Neural cell (in vitro differentiated cells): ENCODE measurements around the gene ALOX5AP.

Source experiments
- EP300 ChIP-seq: fragments of 450-650 bp; conservative IDR thresholded peaks from 2 replicates; pipeline ENCODE4 v1.6.1; 2014; ENCODE audit warnings: antibody characterized with exemption, mild to moderate bottlenecking, moderate library complexity; ENCODE audit not compliant: poor library complexity, severe bottlenecking
- EZH2 ChIP-seq: fragments of 200-600, 300-800 bp; shearing (Covaris generic), sonication (generic); IDR thresholded peaks from 2 replicates; pipeline ENCODE4 v1.6.1; 2014; ENCODE audit warnings: antibody characterized with exemption, low read length, borderline replicate concordance, mild to moderate bottlenecking; ENCODE audit not compliant: insufficient read depth, poor library complexity, severe bottlenecking
- POLR2AphosphoS5 ChIP-seq: IDR thresholded peaks from 2 replicates; pipeline ENCODE4 v1.6.1; 2012
- TF ChIP-seq, protein P1 (sequence below): fragments of 450-650 bp; IDR thresholded peaks from 2 replicates; pipeline ENCODE4 v1.5.1; 2014; ENCODE audit warnings: antibody characterized with exemption, mild to moderate bottlenecking, moderate library complexity; ENCODE audit not compliant: poor library complexity, severe bottlenecking

- TF ChIP-seq, protein P1, sequence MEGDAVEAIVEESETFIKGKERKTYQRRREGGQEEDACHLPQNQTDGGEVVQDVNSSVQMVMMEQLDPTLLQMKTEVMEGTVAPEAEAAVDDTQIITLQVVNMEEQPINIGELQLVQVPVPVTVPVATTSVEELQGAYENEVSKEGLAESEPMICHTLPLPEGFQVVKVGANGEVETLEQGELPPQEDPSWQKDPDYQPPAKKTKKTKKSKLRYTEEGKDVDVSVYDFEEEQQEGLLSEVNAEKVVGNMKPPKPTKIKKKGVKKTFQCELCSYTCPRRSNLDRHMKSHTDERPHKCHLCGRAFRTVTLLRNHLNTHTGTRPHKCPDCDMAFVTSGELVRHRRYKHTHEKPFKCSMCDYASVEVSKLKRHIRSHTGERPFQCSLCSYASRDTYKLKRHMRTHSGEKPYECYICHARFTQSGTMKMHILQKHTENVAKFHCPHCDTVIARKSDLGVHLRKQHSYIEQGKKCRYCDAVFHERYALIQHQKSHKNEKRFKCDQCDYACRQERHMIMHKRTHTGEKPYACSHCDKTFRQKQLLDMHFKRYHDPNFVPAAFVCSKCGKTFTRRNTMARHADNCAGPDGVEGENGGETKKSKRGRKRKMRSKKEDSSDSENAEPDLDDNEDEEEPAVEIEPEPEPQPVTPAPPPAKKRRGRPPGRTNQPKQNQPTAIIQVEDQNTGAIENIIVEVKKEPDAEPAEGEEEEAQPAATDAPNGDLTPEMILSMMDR = no peak
- TF ChIP-seq POLR2AphosphoS5 (no peak), EP300 (no peak), EZH2 (no peak)
Observed at GRCh38 chr13:30698488-30699005, 36.8 kb upstream of the ALOX5AP start.
